ENCODE data around the gene MYL6. TPM values are rescaled to one million over a fixed set of nuclear protein-coding genes. Genes with fewer than 3 reads are reported as not detected.
"Not testable (repeated sequence)": the region's sequence is repeated elsewhere in the genome, so short reads cannot be mapped to it uniquely, and the experiment has no call there.

The MYL6 gene
- total RNA-seq, 1 donor from 2014 or later = 1,476 TPM

DNA sequence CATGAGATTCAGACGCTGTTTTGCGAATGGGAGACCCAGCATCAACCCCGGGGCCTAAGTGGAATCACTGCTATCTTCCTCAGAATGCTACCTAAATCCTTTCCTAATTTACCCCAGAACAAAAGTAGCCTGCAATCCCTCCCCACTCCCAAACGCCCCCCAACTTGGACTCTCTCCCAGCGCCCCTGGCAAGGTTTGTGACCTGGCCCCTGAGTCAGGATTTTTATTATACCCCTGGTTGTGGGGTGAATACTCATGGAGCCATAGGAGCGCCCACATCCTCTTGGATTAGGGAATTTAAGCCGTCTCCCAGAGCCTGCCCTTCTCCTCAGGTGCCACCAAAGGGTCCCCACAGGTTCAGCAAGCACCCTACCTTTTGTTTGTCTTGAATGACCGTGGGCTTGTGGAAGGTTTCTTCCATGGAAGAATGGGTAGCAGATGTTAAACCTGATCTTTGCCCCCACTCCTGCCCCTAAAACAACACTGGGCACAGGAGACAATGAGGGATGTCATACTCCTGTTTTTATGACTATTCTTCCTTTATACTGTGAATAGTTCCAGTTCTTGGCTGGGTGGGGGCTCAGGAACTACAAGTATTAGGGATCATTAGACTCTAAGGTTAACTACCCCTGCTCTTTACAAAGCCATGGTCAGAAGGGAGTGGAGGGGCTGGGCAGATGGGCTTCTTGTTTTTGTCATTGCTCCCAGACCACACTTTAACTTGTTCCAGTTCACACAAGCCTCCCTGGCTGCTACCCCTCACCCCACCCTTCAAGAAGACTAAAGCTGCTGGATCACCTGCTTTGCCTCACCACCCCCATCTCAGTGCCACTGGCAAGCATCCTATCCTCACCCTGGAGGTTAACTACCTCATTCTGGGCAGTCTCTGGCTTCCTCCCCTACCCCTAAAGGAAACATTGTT is 5.1 kb upstream of the MYL6 start:
- H3K9me3 ChIP-seq = no peaks in the 10 kb centered on the region
- H3K27ac ChIP-seq = peak overlapping the region; percentile 86 to 91
- no peaks in the 10 kb centered on the region for H3K27me3 ChIP-seq
- H3K36me3 ChIP-seq = no peaks in the 10 kb centered on the region
- no peak for DNase-seq (ENCODE audit: low spot score in 2 of 2)
- intact Hi-C loops (cut with DNase I) = no loop called here
- peak overlapping the region; percentile 68 to 93 for H3K4me3 ChIP-seq
- peaks cover 0 to 25% of the 10 kb centered on the region in 2 donors for H3K4me1 ChIP-seq
- TF ChIP-seq, protein P1, sequence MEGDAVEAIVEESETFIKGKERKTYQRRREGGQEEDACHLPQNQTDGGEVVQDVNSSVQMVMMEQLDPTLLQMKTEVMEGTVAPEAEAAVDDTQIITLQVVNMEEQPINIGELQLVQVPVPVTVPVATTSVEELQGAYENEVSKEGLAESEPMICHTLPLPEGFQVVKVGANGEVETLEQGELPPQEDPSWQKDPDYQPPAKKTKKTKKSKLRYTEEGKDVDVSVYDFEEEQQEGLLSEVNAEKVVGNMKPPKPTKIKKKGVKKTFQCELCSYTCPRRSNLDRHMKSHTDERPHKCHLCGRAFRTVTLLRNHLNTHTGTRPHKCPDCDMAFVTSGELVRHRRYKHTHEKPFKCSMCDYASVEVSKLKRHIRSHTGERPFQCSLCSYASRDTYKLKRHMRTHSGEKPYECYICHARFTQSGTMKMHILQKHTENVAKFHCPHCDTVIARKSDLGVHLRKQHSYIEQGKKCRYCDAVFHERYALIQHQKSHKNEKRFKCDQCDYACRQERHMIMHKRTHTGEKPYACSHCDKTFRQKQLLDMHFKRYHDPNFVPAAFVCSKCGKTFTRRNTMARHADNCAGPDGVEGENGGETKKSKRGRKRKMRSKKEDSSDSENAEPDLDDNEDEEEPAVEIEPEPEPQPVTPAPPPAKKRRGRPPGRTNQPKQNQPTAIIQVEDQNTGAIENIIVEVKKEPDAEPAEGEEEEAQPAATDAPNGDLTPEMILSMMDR (IDR thresholded peaks at IDR 0.05) = no peak

DNA sequence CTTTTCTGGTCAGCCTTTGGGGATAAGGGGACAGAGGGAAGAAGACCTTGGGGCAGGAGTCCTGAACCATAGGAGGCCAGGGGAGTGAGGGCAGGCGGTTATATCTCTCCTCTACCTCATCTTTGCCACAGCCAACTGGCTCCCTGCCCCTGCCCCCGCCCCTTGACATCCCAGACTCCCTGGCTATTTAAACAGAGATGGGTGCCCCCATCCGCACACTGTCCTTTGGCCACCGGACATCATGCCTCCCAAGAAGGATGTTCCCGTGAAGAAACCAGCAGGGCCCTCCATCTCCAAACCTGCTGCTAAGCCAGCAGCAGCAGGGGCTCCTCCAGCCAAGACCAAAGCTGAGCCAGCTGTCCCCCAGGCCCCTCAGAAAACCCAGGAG is 4.5 kb upstream of the MYL6 start:
- no peak overlapping the region for H3K27ac ChIP-seq
- no peaks in the 10 kb centered on the region for H3K9me3 ChIP-seq
- no peaks in the 10 kb centered on the region for H3K27me3 ChIP-seq
- DNase-seq (ENCODE audit: low spot score in 2 of 2) = no peak
- intact Hi-C loops (cut with DNase I) = no loop called here
- no peaks in the 10 kb centered on the region for H3K36me3 ChIP-seq
- no peak overlapping the region for H3K4me3 ChIP-seq
- TF ChIP-seq, protein P1 (IDR thresholded peaks at IDR 0.05) = no peak
- peaks cover 0 to 25% of the 10 kb centered on the region in 2 donors for H3K4me1 ChIP-seq

DNA sequence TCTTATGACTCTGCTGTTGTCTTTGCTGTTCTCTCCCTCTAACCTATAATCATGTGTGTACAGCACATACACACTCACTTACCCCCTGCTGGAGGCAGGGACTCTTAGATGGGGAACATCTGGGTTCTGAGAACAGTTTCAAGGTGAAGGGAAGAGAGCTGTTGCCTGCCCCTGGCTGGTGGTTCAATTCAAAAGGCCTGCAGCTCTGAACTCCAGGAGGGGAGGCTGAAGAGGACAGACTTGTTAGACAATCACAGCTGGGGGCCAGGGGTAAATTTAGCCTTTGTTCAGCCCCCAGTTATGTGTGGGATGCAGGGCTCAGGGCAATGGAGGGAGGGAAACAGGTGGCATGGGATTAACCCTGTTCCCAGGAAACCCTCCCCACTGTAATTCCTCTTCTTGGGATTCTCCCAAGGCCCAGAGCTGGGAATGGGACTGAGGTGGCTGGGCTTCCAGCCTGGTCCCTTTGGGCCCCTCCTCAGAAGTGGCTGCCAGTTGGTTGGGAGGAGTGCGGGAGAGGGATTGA is 3.9 kb upstream of the MYL6 start:
- Histone ChIP-seq H3K27me3 (no peaks in the 10 kb centered on the region), H3K9me3 (no peaks in the 10 kb centered on the region), H3K4me1 (peaks cover 0 to 25% of the 10 kb centered on the region in 2 donors), H3K27ac (no peak overlapping the region), H3K4me3 (no peak overlapping the region), H3K36me3 (peaks cover 1 to 2% of the 10 kb centered on the region in 2 donors)
- TF ChIP-seq, protein P1 (IDR thresholded peaks at IDR 0.05) = no peak
- no peak for DNase-seq (ENCODE audit: low spot score in 2 of 2)
- intact Hi-C loops (cut with DNase I) = no loop called here

DNA sequence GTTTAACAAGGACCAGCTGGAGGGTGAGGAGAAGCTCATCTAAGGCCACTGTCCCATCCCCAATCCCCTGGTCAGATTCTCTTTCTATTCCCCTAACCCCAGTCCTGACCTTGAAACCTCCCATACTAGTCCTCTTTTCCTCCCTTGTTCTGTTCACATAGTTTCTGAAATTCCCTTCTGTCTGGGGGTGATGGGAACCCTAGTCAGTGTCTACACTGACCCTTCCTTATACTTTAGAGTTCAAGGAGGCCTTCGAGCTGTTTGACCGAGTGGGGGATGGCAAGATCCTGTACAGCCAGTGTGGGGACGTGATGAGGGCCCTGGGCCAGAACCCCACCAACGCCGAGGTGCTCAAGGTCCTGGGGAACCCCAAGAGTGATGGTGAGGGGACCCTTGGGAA is 3.3 kb upstream of the MYL6 start:
- Histone ChIP-seq H3K4me1 (peaks cover 3 to 27% of the 10 kb centered on the region in 2 donors), H3K9me3 (no peaks in the 10 kb centered on the region), H3K27me3 (no peaks in the 10 kb centered on the region), H3K4me3 (no peak overlapping the region), H3K36me3 (peaks cover 6 to 7% of the 10 kb centered on the region in 2 donors), H3K27ac (no peak overlapping the region)
- no peak for DNase-seq (ENCODE audit: low spot score in 2 of 2)
- intact Hi-C loops (cut with DNase I) = no loop called here
- TF ChIP-seq, protein P1 (IDR thresholded peaks at IDR 0.05) = no peak

DNA sequence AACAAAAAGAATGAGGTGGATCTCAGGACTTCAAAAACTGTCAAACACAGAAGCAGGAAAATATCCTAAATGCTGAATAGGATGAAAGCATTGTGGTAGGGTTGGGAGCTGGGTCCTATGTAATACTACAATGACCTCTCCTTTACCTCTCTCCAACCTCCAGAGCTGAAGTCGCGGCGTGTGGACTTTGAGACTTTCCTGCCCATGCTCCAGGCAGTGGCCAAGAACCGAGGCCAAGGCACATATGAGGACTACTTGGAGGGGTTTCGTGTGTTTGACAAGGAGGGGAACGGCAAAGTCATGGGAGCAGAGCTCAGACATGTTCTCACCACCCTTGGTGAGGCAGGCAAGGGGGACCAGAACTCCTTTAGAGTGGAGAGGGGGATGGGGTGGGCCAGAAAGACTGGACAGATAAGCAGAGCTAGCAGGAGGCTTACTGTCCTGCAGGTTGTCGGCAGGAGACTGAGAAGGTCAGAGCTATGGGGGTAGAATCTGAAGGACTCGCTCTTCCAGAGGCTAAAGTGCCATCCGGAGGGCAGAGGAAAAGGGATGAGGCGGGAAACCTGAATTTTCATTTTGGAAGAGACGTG is 2.8 kb upstream of the MYL6 start:
- H3K4me1 ChIP-seq = peaks cover 6 to 32% of the 10 kb centered on the region in 2 donors
- no peaks in the 10 kb centered on the region for H3K9me3 ChIP-seq
- no peak overlapping the region for H3K4me3 ChIP-seq
- H3K27ac ChIP-seq = no peak overlapping the region
- TF ChIP-seq, protein P1 (IDR thresholded peaks at IDR 0.05) = no peak
- no peak for DNase-seq (ENCODE audit: low spot score in 2 of 2)
- H3K36me3 ChIP-seq = peaks cover 11 to 12% of the 10 kb centered on the region in 2 donors
- H3K27me3 ChIP-seq = no peaks in the 10 kb centered on the region
- intact Hi-C loops (cut with DNase I) = no loop called here

DNA sequence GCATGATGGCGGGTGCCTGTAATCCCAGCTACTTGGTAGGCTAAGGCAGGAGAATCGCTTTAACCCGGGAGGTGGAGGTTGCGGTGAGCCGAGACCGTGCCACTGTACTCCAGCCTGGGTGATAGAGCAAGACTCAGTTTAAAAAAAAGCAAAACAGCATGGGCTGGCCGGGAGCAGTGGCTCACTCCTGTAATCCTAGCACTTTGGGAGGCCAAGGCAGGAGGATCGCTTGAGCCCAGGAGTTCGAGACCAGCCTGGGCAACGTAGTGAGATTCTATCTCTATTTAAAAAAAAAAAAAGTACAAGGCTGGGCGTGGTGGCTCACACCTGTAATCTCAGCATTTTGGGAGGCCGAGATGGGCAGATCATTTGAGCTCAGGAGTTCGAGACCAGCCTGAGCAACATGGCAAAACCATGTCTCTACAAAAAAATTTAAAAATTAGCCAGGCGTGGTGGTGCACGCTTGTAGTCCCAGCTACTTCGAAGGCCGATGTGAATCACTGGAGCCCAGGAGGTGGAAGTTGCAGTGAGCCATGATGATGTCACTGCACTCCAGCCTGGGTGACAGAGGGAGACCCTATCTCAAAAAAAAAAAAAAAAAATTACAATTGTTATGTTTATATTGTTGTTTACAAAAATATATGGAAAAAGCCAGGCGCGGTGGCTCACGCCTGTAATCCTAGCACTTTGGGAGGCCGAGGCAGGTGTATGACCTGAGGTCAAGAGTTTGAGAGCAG is 1.5 kb upstream of the MYL6 start:
- Histone ChIP-seq H3K36me3 (peaks cover 24 to 25% of the 10 kb centered on the region in 2 donors), H3K4me1 (peaks cover 10 to 41% of the 10 kb centered on the region in 2 donors), H3K27ac (peak overlapping the region; percentile 91 to 94), H3K4me3 (peak overlapping the region; percentile 83 to 96)
- DNase-seq (ENCODE audit: low spot score in 2 of 2); H3K9me3 ChIP-seq; H3K27me3 ChIP-seq; intact Hi-C loops (cut with DNase I): not testable (repeated sequence)

Measured in ascending aorta (tissue), 2 donors.